Activated CD4-positive, alpha-beta T cell treated with anti-CD3 and anti-CD28 coated beads, Interleukin-2, amount 50 U/mL, for 4 hours (primary cell): ENCODE measurements around the gene KCNMA1.

Experiments
- DNase-seq, 2 experiments: peaks; one replicate each; pipeline ENCODE4 v3.0.0-alpha.2; 2020

KCNMA1 gene

GRCh38 chr10:77086081-77086480 lies 551.5 kb downstream of the KCNMA1 start:
- no peak for DNase-seq

GRCh38 chr10:77085344-77085743 lies 552.3 kb downstream of the KCNMA1 start:
- no peak for DNase-seq

GRCh38 chr10:77084431-77085144 lies 553.0 kb downstream of the KCNMA1 start:
- DNase-seq = no peak

- no peak for DNase-seq
These were observed 554.9 kb downstream of the KCNMA1 start for GRCh38 chr10:77082601-77083252.

GRCh38 chr10:77081481-77081891 lies 556.1 kb downstream of the KCNMA1 start:
- no peak for DNase-seq

GRCh38 chr10:77080361-77081027 lies 557.1 kb downstream of the KCNMA1 start:
- DNase-seq = no peak

GRCh38 chr10:77079592-77080300 lies 557.9 kb downstream of the KCNMA1 start:
- DNase-seq = no peak

GRCh38 chr10:77077316-77077945 lies 560.2 kb downstream of the KCNMA1 start:
- DNase-seq = no peak

- DNase-seq = no peak
These were observed 561.7 kb downstream of the KCNMA1 start for GRCh38 chr10:77075926-77076325.

GRCh38 chr10:77074104-77074624 lies 563.4 kb downstream of the KCNMA1 start:
- DNase-seq = no peak

- no peak for DNase-seq
These were observed 564.0 kb downstream of the KCNMA1 start for GRCh38 chr10:77073663-77073960.

- no peak for DNase-seq
These were observed 564.6 kb downstream of the KCNMA1 start for GRCh38 chr10:77072836-77073662.

- DNase-seq = no peak
These were observed 565.2 kb downstream of the KCNMA1 start for GRCh38 chr10:77072361-77072835.

GRCh38 chr10:77071956-77072355 lies 565.7 kb downstream of the KCNMA1 start:
- DNase-seq = no peak

GRCh38 chr10:77071001-77071511 lies 566.6 kb downstream of the KCNMA1 start:
- no peak for DNase-seq

- DNase-seq = no peak
These were observed 567.3 kb downstream of the KCNMA1 start for GRCh38 chr10:77070346-77070745.

GRCh38 chr10:77068969-77069368 lies 568.6 kb downstream of the KCNMA1 start:
- DNase-seq = no peak

GRCh38 chr10:77068272-77068671 lies 569.3 kb downstream of the KCNMA1 start:
- DNase-seq = no peak

GRCh38 chr10:77062381-77062780 lies 575.2 kb downstream of the KCNMA1 start:
- DNase-seq = no peak

GRCh38 chr10:77060913-77061312 lies 576.7 kb downstream of the KCNMA1 start:
- DNase-seq = no peak

- no peak for DNase-seq
These were observed 581.0 kb downstream of the KCNMA1 start for GRCh38 chr10:77056650-77057049.

- no peak for DNase-seq
These were observed 585.0 kb downstream of the KCNMA1 start for GRCh38 chr10:77052593-77052992.
